GM23248 (cell line): Measurements from ENCODE around the gene CNNM4.

Source experiments
- EZH2 ChIP-seq: fragments of 200-600 bp; sonication (generic); IDR thresholded peaks from 2 replicates; pipeline ENCODE4 v1.6.1; 2018; ENCODE audit warnings: antibody characterized with exemption, mild to moderate bottlenecking; ENCODE audit not compliant: insufficient read depth, poor library complexity, severe bottlenecking
- EZH2phosphoT487 ChIP-seq: fragments of 200-600 bp; sonication (generic); IDR thresholded peaks from 2 replicates; pipeline ENCODE4 v1.6.1; 2018; ENCODE audit warnings: antibody characterized with exemption, moderate library complexity, mild to moderate bottlenecking, low read depth; ENCODE audit not compliant: insufficient read depth

- TF ChIP-seq EZH2 (no peak), EZH2phosphoT487 (no peak)
Observed at GRCh38 chr2:96747061-96747617, 13.6 kb upstream of the CNNM4 start.
